ENCODE measurements around the gene CLNK.
"Not testable (repeated sequence)": the region's sequence is repeated elsewhere in the genome, so short reads cannot be mapped to it uniquely, and the experiment has no call there.

The CLNK gene

GRCh38 chr4:10620935-10621488 lies 63.6 kb downstream of the CLNK start:
- ChIA-PET POLR2A (no interaction called here), CTCF (no interaction called here)
- no peak for TF ChIP-seq FOXK2 (IDR thresholded peaks at IDR 0.05)
- TF ChIP-seq NFRKB (IDR thresholded peaks at IDR 0.05), result no peak
- no peak for DNase-seq (ENCODE audit: extremely low spot score)

DNA sequence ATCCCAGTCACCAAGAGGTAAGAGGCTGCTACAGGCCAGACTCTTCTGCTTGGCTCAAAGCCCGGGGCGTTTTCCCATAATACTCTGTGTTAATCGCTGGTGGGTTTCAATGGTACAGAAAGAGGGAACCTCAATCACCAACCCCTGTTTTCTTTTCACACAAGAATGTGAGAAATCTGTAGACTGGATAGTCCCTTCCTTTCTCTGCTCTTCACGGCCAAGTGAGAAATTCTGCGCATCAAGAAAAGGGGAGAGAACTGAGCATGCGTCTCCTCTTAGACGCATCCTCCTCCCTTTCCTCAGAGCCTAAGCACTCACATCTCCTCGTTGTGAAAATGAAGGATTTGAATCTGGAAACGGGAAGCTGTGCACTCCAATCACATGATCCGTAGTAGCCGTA lies 64.7 kb downstream of the CLNK start:
- POLR2A ChIA-PET, result no interaction called here
- no peak for DNase-seq (ENCODE audit: extremely low spot score)
- TF ChIP-seq LEF1 (IDR thresholded peaks at IDR 0.05; ENCODE audit: borderline replicate concordance), result no peak
- TF ChIP-seq HDGF (IDR thresholded peaks at IDR 0.05; ENCODE audit: borderline replicate concordance), result no peak
- no peak for TF ChIP-seq SUZ12 (IDR thresholded peaks at IDR 0.05)
- no peak for TF ChIP-seq CTBP1 (IDR thresholded peaks at IDR 0.05; ENCODE audit: borderline replicate concordance)
- no peak for TF ChIP-seq SP1 (IDR thresholded peaks at IDR 0.05)
- no peak for TF ChIP-seq NFRKB (IDR thresholded peaks at IDR 0.05)
- TF ChIP-seq FOXM1 (IDR thresholded peaks at IDR 0.05; ENCODE audit: borderline replicate concordance), result no peak
- no peak for TF ChIP-seq FOXK2 (IDR thresholded peaks at IDR 0.05)
- no peak for TF ChIP-seq L3MBTL2 (conservative IDR thresholded peaks at IDR 0.05)
- no peak for TF ChIP-seq BHLHE40 (IDR thresholded peaks at IDR 0.05; ENCODE audit: borderline replicate concordance)
- TF ChIP-seq FOXA1 (IDR thresholded peaks at IDR 0.05), result no peak
- CTCF ChIA-PET, result no interaction called here

- ChIA-PET POLR2A (no interaction called here), CTCF (no interaction called here)
- DNase-seq (ENCODE audit: extremely low spot score), result no peak
- TF ChIP-seq NFRKB (IDR thresholded peaks at IDR 0.05), result no peak
- TF ChIP-seq ZNF384 (IDR thresholded peaks at IDR 0.05), result no peak
- no peak for TF ChIP-seq CTBP1 (IDR thresholded peaks at IDR 0.05; ENCODE audit: borderline replicate concordance)
- no peak for TF ChIP-seq ARNT (IDR thresholded peaks at IDR 0.05)
- TF ChIP-seq PKNOX1 (IDR thresholded peaks at IDR 0.05), result no peak
These were observed 65.3 kb downstream of the CLNK start for GRCh38 chr4:10619220-10619619.

DNA sequence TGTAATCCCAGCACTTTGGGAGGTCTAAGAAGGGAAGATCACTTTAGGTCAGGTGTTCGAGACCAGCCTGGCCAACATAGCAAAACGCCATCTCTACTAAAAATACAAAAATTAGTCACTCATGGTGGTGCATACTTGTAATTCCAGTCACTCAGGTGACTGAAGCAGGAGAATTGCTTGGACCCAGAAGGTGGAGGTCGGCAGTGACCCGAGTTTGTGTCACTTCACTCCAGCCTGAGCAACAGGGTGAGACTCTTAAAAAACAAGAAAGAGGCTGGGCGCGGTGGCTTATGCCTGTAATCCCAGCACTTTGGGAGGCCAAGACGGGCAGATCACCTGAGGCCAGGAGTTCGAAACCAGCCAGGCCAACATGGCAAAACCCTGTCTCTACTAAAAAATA lies 69.6 kb downstream of the CLNK start:
- CTCF ChIA-PET; POLR2A ChIA-PET; DNase-seq (ENCODE audit: extremely low spot score): not testable (repeated sequence)

GRCh38 chr4:10613926-10614478 lies 70.6 kb downstream of the CLNK start:
- POLR2A ChIA-PET, result no interaction called here
- CTCF ChIA-PET, result no interaction called here
- TF ChIP-seq SUZ12 (IDR thresholded peaks at IDR 0.05) (no peak), ARNT (IDR thresholded peaks at IDR 0.05) (no peak), TARDBP (IDR thresholded peaks at IDR 0.05) (no peak), FOXM1 (IDR thresholded peaks at IDR 0.05; ENCODE audit: borderline replicate concordance) (no peak), L3MBTL2 (conservative IDR thresholded peaks at IDR 0.05) (no peak), SP1 (IDR thresholded peaks at IDR 0.05) (no peak)
- DNase-seq (ENCODE audit: extremely low spot score), result no peak

- TF ChIP-seq SUZ12 (IDR thresholded peaks at IDR 0.05), result no peak
- no peak for TF ChIP-seq TARDBP (IDR thresholded peaks at IDR 0.05)
- TF ChIP-seq CTBP1 (IDR thresholded peaks at IDR 0.05; ENCODE audit: borderline replicate concordance), result no peak
- TF ChIP-seq L3MBTL2 (conservative IDR thresholded peaks at IDR 0.05), result no peak
- TF ChIP-seq ELF4 (IDR thresholded peaks at IDR 0.05), result no peak
- TF ChIP-seq FOXM1 (IDR thresholded peaks at IDR 0.05; ENCODE audit: borderline replicate concordance), result no peak
- no peak for TF ChIP-seq FOXK2 (IDR thresholded peaks at IDR 0.05)
- TF ChIP-seq NFRKB (IDR thresholded peaks at IDR 0.05), result no peak
- no peak for TF ChIP-seq ARNT (IDR thresholded peaks at IDR 0.05)
- TF ChIP-seq ZNF384 (IDR thresholded peaks at IDR 0.05), result no peak
- no peak for TF ChIP-seq BHLHE40 (IDR thresholded peaks at IDR 0.05; ENCODE audit: borderline replicate concordance)
- TF ChIP-seq FOXA1 (IDR thresholded peaks at IDR 0.05), result no peak
- TF ChIP-seq HDGF (IDR thresholded peaks at IDR 0.05; ENCODE audit: borderline replicate concordance), result no peak
- no peak for TF ChIP-seq PKNOX1 (IDR thresholded peaks at IDR 0.05)
- no peak for DNase-seq (ENCODE audit: extremely low spot score)
- POLR2A ChIA-PET, result no interaction called here
- CTCF ChIA-PET, result no interaction called here
These were observed 72.1 kb downstream of the CLNK start for GRCh38 chr4:10612476-10612875.

DNA sequence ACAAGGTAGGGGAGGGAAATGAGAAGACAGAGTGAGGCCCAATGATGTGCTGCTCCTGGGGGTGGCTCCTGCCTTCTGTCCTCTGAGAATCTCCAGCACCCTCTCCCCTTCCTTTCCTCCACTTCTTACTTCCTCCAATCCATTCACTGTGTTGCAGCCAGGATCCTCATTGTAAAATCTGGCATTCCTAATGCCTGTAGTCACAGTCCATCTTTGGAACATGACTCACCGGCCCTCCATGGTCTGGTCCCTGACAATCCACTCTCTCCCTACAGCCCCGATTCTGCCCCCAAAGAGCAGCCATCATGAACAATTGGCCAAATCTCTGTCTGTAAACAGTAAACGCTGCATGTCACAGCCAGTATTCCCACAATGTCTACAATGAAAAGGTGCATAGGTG lies 72.9 kb downstream of the CLNK start:
- POLR2A ChIA-PET, result no interaction called here
- DNase-seq (ENCODE audit: extremely low spot score), result no peak
- CTCF ChIA-PET, result no interaction called here
- TF ChIP-seq SP1 (IDR thresholded peaks at IDR 0.05), result no peak
- TF ChIP-seq PKNOX1 (IDR thresholded peaks at IDR 0.05), result no peak
- TF ChIP-seq HDGF (IDR thresholded peaks at IDR 0.05; ENCODE audit: borderline replicate concordance), result no peak
- no peak for TF ChIP-seq ARNT (IDR thresholded peaks at IDR 0.05)
- TF ChIP-seq TARDBP (IDR thresholded peaks at IDR 0.05), result no peak
- TF ChIP-seq ZNF384 (IDR thresholded peaks at IDR 0.05), result no peak
- no peak for TF ChIP-seq SUZ12 (IDR thresholded peaks at IDR 0.05)
- TF ChIP-seq BHLHE40 (IDR thresholded peaks at IDR 0.05; ENCODE audit: borderline replicate concordance), result no peak
- no peak for TF ChIP-seq FOXM1 (IDR thresholded peaks at IDR 0.05; ENCODE audit: borderline replicate concordance)
- TF ChIP-seq LEF1 (IDR thresholded peaks at IDR 0.05; ENCODE audit: borderline replicate concordance), result no peak
- no peak for TF ChIP-seq FOXK2 (IDR thresholded peaks at IDR 0.05)
- no peak for TF ChIP-seq CTBP1 (IDR thresholded peaks at IDR 0.05; ENCODE audit: borderline replicate concordance)
- no peak for TF ChIP-seq FOXA1 (IDR thresholded peaks at IDR 0.05)
- TF ChIP-seq NFRKB (IDR thresholded peaks at IDR 0.05), result no peak
- TF ChIP-seq ELF4 (IDR thresholded peaks at IDR 0.05), result no peak
- TF ChIP-seq L3MBTL2 (conservative IDR thresholded peaks at IDR 0.05), result no peak
